Activated CD8-positive, alpha-beta memory T cell treated with anti-CD3 and anti-CD28 coated beads, Interleukin-2, amount 50 U/mL, for 4 hours (primary cell): ENCODE measurements around the gene NELFE.
"Not testable (repeated sequence)": the region's sequence is repeated elsewhere in the genome, so short reads cannot be mapped to it uniquely, and the experiment has no call there.

Source experiments
- DNase-seq: peaks from one replicate; pipeline ENCODE4 v3.0.0-alpha.2; 2020

Gene NELFE, protein sequence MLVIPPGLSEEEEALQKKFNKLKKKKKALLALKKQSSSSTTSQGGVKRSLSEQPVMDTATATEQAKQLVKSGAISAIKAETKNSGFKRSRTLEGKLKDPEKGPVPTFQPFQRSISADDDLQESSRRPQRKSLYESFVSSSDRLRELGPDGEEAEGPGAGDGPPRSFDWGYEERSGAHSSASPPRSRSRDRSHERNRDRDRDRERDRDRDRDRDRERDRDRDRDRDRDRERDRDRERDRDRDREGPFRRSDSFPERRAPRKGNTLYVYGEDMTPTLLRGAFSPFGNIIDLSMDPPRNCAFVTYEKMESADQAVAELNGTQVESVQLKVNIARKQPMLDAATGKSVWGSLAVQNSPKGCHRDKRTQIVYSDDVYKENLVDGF

DNA sequence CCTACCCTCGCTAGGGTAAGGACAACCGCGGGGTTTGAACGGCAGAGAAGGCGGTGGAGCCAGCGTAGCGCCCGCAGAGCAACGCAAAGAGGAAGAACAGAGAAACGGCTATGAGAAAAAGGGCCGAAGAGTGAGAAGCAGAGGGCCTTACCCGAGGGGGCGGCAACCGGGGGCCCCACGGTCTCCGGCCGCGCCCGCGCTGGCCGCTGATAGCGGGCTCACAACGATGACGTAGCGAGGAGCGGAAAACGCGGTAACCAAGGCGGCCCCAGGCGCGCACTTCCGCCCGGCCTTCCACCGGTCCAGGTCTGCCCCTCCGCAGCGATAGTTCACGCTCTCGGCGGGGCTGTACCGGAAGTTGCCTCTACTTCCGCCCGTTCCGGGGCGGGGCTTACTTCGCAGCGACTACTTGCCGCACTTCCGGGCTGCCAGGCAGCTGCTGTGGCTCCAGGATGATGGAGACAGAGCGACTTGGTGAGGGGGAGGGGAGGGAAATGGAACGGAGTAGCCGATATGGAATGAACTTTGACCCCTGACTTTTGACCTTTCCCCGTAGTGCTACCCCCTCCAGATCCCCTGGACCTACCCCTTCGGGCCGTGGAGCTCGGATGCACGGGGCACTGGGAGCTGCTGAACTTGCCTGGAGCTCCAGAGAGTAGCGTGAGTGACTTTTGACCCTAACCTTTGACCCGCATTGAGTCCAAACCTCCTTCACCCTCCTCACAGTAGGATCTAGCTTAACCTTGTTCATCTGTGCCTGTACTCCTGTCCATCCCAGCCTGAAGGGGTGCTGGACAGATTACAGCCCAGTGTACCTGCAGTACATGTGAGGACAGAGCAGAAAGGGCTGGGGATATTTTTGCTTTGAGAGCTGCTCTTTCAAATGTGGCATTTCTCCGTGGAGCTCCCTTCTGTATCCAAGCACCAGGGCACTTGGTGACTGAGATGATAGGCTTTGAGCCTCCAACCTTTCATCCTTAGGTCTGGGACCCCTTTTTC, at the start of gene NELFE, which contains the start of gene SKIC2:
Gene NELFE, minus strand, starts transcription at position 231 of the 999 bp plus-strand sequence. CDS start 525 bp downstream, outside the sequence.
Gene SKIC2, plus strand, starts transcription at position 435 of the 999 bp plus-strand sequence. Its CDS starts 18 bp downstream, at position 453.
- DNase-seq, result peak; percentile 99

DNA sequence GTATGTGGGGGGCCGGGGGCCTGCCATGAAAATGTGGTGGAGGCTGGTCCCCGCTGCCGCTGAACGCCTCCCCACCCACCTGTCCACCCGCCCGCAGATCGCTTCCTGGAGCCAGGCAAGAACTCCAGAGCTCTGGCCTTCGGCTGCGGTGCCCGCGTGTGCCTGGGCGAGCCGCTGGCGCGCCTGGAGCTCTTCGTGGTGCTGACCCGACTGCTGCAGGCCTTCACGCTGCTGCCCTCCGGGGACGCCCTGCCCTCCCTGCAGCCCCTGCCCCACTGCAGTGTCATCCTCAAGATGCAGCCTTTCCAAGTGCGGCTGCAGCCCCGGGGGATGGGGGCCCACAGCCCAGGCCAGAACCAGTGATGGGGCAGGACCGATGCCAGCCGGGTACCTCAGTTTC, 49.3 kb upstream of the NELFE start:
- not testable (repeated sequence) for DNase-seq

DNA sequence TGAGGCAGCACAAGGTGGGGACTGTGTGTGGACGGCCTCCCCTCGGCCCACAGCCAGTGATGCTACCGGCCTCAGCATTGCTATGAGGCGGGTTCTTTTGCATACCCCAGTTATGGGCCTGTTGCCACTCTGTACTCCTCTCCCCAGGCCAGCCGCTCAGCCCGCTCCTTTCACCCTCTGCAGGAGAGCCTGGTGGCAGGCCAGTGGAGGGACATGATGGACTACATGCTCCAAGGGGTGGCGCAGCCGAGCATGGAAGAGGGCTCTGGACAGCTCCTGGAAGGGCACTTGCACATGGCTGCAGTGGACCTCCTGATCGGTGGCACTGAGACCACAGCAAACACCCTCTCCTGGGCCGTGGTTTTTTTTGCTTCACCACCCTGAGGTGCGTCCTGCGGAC, 48.3 kb upstream of the NELFE start:
- peak; percentile 2 for DNase-seq

DNA sequence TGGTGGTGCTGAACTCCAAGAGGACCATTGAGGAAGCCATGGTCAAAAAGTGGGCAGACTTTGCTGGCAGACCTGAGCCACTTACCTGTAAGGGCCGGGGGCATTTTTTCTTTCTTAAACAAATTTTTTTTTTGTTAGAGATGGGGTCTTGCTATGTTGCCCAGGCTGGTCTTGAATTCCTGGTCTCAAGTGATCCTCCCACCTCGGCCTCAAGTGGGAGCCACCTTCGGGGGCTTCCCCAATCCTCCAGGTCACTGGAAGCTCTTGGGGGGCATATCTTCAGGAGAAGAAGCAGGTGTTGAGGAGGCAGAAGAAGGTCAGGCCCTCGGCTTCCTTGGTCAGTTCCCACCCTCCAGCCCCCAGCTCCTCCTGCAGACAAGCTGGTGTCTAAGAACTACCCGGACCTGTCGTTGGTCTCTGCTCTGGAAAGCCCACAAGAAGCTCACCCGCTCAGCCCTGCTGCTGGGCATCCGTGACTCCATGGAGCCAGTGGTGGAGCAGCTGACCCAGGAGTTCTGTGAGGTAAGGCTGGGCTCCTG, 47.3 kb upstream of the NELFE start:
- peak; percentile 4 for DNase-seq

DNA sequence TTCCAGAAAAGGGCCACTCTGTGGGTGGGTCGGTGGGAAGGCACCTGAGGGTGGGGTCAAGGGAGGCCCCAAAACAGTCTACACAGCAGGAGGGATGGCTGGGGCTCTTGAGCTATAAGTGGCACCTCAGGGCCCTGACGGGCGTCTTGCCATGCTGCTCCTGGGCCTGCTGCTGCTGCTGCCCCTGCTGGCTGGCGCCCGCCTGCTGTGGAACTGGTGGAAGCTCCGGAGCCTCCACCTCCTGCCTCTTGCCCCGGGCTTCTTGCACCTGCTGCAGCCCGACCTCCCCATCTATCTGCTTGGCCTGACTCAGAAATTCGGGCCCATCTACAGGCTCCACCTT, 46.7 kb upstream of the NELFE start:
- peak; percentile 4 for DNase-seq

DNA sequence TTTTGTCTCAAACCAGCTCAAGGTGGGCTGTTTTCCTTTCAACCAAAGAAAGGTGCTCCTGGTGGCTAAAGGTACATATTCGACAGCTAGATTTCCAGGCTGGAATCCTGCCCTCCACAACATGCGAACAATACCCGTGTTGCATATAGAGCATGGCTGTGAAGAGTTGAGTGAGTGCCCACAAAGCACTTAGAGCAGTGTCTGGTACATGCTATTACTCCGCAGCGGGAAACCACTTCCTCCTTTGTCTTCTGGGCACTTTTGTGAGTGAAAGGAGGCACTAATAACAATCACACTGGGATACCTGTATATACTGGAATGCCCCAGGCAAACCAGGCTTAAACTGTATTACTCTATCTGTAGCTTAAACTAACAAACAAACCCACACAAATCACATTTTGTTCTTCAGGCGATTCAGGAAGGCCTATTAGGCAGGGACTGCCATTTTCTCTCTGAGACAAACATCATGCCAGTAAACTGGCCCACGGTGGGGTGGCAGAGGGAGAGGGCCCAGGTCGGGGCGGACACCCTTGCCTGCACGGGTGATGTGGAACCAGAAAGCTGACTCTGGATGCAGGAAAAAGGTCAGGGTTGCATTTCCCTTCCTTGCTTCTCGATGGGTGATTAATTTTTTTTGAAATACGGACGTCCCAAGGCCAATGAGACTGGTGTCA, 46.2 kb upstream of the NELFE start:
- DNase-seq, result not testable (repeated sequence)

DNA sequence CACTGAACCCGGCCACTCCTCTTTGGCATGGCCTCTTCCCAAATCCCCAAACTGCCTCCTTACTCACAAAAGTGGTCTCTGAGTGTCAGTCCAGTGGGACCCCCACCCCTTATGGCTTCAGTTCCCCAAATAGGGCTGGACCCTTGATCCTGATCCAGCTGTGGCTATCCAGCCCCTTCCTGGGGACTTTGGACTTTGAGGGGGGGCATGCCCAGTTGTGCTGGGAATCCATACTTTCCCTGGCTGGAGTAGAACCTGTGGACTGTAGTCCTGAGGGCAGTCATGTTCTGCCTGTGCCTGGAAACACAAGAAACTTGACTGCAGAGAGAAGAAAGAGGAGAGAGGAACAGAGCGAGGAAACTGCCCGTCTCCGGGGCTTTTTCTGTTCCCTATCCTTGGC, 45.6 kb upstream of the NELFE start:
- DNase-seq, result not testable (repeated sequence)

DNA sequence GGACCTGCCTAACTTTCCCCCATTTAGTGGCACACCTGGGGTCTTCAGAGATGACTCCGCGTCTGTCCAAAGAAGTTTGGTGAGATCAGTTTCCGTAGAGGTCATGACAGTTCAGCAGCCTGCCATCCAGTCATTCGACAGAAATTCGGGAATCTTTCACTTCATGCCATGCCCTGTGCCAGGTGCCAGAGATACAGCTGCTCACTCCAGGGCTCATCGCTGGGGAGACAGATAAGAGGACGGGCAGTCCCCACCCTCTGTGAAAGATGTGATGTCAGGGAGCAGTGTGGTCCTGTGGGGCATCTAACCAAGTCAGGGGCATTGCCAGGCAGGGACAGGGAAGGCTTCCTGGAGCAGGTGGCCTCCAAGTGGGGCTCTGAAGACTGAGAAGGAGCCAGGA, 44.5 kb upstream of the NELFE start:
- not testable (repeated sequence) for DNase-seq

DNA sequence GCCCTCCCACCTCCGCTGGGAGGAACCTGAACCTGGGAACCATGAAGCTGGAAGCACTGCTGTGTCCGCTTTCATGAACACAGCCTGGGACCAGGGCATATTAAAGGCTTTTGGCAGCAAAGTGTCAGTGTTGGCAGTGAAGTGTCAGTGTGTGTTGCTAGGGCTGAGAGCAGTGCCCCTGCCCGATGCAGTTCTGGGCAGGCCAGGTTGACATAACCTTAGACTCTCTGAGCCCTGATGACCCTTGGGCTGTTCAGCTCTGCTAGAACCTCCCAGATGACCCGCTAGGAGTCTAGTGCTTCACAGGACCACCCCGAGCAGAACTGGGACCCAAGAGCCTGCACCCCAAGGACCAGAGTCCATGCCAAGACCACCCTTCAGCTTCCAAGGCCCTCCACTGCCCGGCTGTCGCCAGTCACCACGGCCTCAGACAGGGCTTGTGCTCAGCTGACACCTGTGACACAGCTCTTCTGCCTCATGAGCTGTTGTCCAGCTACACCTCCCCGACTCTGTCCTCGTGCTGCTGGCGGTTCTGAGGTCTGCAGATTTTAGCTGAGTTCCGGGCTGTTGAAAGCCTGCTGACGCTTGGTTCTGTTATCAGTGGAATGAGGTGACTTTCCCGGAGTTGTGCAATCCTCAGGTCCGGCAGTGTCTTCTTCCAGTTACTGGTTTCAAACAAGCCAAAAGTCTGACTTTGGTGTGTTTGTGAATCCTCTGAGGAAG, 43.9 kb upstream of the NELFE start:
- not testable (repeated sequence) for DNase-seq

DNA sequence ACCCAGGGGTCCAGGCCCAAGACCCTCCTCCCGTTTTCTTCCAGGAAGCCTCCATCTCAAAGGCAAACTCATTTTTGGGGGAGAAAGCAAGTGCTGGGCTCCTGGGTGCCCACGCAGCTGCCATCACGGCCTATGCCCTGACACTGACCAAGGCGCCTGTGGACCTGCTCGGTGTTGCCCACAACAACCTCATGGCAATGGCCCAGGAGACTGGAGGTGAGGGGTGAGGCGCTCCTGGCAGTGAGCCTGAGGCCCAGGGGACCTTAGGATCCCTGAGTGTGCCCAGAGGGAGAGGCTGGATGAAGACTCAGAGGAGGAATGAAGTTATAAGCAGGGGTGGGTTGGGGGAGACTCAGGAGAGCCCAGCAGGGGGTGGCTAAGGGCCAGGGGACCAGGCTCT, 37.6 kb upstream of the NELFE start:
- DNase-seq, result not testable (repeated sequence)

DNA sequence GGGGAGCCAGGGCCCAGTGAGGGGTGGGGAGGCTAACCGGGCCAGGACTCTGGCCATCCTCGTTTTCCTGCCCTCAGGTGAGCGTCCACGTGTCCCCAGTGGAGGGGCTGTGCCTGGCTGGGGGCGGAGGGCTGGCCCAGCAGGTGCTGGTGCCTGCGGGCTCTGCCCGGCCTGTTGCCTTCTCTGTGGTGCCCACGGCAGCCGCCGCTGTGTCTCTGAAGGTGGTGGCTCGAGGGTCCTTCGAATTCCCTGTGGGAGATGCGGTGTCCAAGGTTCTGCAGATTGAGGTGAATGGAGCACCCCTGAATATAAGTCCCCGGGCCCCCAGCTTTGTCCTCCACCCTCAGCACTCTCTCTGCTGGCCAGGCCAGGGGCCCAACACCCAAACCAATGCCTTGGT, 35.6 kb upstream of the NELFE start:
- not testable (repeated sequence) for DNase-seq

DNA sequence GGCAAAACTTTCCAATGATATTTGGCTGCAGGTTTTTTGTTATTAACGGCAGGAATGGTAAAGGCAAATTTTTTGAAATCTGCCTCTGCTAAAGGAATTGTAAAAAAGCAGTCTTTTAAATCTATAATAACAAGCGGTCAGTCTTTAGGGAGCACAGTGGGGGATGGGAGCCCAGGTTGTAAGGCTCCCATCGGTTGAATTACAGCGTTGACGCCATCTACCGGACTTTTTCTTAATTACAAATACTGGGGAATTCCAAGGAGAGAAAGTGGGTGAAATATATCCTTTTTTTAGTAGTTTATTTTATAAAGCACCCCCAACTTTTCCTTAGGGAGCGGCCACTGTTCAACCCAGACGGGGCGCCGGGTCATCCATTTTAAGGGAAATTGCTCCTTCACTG, 30.6 kb upstream of the NELFE start:
- DNase-seq, result not testable (repeated sequence)

DNA sequence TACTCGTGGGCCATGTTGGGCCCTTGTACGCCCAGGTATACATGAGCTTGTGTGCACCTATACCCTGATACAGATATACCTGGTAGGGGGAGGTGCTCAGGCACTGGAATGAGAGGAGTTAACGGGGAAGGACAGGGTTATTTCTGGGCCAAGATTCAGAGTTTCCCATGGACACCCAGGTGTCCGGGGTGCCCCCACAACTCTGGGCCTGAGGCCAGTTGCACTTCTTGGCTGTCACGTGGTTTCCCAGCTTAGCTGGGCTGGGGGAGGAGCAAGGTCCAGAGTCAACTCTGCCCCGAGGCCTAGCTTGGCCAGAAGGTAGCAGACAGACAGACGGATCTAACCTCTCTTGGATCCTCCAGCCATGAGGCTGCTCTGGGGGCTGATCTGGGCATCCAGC, 23.0 kb upstream of the NELFE start, which contains the start of gene C4A:
Gene C4A, plus strand, starts transcription at position 314 of the 400 bp plus-strand sequence. Its CDS starts 51 bp downstream, at position 365.
- DNase-seq, result not testable (repeated sequence)

DNA sequence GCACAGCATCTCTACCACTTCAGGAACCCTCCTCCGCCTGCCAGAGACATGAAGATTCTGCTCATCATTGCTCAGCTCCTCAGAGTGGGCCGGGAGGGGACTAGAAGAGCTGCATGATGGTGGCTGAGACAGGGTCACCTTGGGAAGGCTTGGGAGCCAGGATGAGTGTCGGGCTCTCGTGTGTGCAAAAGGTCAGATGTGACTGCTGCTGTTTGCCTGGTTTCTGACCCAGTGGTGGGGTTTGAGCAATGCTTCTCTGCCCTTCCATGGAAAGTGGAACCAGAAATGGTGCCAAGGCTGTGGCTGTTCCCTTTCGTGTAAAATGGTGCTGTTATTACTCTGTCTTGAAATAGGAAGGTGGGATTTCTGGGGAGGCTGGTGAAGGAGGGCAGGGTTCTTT, 22.2 kb upstream of the NELFE start:
- DNase-seq, result not testable (repeated sequence)

DNA sequence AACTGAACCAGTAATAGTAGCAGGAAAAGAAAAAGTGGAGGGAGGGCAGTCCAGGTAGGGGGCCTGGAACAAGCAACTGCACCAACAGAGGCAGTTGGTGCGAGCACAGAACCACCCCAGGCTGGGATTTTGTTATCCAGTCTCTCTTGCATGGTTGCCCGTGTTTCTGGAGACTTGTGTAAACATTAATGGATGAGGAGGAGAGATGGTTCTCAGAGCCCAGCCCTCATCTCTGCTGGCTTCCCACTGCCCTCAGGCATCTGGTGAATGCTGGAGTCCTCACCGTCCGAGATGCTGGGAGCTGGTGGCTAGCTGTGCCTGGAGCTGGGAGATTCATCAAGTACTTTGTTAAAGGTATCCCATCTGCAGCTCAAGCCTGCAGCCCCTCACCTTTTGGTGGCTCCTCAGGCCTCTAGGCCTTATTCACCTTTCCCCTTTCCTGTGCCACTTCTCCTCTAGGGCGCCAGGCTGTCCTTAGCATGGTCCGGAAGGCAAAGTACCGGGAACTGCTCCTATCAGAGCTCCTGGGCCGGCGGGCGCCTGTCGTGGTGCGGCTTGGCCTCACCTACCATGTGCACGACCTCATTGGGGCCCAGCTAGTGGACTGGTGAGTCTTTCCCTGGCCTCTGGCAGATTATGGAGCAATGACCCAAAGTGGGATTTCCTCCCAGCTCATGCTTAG, 21.6 kb upstream of the NELFE start:
- not testable (repeated sequence) for DNase-seq

DNA sequence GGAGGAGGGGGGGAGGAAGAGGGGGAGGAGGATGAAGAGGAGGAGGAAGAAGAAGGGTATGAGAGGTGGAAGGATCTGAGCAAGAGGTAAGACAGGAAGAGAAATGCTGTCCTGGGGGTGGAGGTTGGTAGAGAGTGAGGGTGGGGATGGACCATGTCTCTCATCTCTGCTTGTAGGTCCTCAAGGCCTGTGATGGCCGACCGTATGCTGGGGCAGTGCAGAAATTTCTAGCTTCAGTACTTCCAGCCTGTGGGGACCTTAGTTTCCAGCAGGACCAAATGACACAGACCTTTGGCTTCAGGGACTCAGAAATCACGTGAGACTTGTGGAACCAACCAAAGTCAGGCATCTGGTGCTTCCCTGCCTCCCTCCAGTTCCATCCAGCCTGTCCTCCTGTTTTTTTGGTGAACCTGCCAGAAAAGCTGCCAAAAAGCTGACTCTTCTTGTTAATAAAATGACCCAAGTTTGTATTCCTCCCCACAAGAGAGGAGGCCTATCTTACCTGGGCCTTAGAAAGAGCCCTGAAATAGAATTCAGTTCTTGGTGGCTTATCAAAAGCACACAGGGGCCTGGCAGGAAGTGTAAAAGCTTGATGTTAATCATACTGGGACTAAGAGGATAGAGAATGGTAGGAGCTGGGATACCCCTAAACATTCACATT, 20.6 kb upstream of the NELFE start:
- DNase-seq, result no peak

DNA sequence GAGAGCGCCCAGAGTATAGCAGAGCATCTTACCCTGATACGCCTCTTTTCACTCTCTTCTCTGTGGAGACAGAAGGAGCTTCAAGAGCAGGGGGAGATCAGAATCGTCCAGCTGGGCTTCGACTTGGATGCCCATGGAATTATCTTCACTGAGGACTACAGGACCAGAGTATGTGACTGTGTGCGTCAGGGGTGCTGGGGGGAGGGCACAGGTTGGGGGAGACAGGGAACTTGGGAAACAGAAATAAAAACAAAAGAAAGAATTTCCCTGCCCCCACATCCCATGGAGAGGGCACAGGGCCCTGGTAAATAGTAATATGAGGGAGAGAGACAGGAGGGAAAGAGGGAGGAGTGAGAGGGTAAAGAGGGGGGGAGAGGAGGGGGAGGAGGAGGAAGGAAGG, 20.1 kb upstream of the NELFE start:
- DNase-seq, result no peak

DNA sequence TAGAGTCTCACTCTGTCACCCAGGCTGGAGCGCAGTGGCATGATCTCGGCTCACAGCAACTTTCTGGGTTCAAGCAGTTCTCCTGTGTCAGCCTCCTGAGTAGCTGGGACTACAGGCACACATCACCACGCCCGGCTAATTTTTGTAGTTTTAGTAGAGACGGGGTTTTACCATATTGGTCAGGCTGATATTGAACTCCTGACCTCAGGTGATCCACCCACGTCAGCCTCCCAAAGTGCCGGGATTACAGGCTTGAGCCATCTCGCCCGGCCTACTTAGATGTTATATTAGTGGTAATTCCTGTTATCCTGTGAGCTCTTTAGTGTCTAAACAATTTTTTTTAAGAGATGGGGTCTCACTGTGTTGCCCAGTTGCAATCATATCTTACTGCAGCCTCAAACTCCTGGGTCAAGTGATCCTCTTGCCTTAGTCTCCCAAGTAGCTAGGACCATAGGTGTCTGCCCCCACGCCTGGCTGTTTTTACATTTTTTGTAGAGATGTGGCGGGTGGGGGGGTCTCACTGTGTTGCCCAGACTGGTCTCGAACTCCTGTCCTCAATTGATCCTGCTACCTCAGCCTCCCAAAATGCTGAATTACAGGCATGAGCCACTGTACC, 19.2 kb upstream of the NELFE start:
- no peak for DNase-seq

DNA sequence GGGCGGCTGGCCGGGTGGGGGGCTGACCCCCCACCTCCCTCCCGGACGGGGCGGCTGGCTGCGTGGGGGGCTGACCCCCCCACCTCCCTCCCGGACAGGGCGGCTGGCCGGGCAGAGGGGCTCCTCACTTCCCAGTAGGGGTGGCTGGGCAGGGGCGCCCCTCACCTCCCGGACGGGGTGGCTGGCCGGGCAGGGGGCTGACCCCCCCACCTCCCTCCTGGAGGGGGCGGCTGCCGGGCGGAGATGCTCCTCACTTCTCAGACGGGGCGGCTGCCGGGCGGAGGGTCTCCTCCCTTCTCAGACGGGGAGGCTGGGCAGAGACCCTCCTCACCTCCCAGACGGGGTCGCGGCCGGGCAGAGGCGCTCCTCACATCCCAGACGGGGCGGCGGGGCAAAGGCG, 17.3 kb upstream of the NELFE start:
- DNase-seq, result not testable (repeated sequence)

DNA sequence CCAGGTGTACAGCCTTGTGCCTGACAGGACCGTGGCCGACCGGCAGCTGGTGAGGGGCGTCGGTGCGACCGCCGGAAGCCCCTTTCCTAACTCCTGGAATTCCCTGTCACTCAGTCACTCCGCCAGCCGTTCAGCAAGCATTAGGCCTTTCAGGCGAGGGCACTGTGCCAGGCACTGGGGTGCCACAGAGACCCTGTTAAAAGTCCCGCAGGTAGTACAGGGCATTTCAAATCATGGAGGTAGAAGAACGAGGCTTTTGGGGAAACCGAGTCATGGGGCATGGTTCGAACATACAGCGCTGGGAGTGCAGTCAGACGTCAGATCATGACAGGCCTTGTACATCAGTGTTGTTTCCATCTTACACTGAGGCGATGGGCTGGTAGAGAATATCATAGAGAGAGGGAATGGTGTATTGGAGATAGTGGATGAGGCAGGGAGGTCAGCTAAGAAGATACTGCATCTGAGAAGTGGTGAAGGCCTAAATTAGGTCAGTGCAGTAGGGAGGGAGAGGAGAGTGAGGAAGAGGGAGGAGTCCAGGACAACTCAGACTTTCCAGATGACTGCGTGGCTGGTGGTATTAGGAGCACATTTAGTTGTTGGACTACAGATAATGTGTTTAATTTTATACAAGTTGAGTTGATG, 14.1 kb upstream of the NELFE start:
- no peak for DNase-seq
